Left lung (tissue), 10 donors: ENCODE data around the gene CYP3A7. TPM values are rescaled to one million over a fixed set of nuclear protein-coding genes. Genes with fewer than 3 reads are reported as not detected.
"Not testable (repeated sequence)": the region's sequence is repeated elsewhere in the genome, so short reads cannot be mapped to it uniquely, and the experiment has no call there.

Source experiments
- ATAC-seq: fragments of 200-7000 bp; cut with Tn5 transposase; one replicate; pipeline ENCODE4 v1.9.1; 2020; ENCODE audit warnings: moderate library complexity
- DNase-seq, 4 donors: peaks; one replicate each; pipeline ENCODE4 v3.0.0-alpha.2; 2013 to 2020
- H3K27ac ChIP-seq, 2 donors: fragments of 200-600 bp; sonication (generic) in 1 of 2; one replicate each; pipeline versions ENCODE4 v1.5.0 to v1.8.0; 2020 to 2021
- H3K27me3 ChIP-seq, 2 donors: fragments of 200-600 bp; sonication (generic) in 1 of 2; one replicate each; pipeline versions ENCODE4 v1.5.0 to v1.8.0; 2020 to 2021
- H3K36me3 ChIP-seq, 2 donors: fragments of 200-600 bp; sonication (generic) in 1 of 2; one replicate each; pipeline versions ENCODE4 v1.5.0 to v1.8.0; 2020 to 2021
- H3K4me1 ChIP-seq, 2 donors: fragments of 200-600 bp; one replicate each; pipeline ENCODE4 v1.8.0; 2021
- H3K4me3 ChIP-seq, 2 donors: fragments of 200-600 bp; sonication (generic) in 1 of 2; one replicate each; pipeline versions ENCODE4 v1.5.0 to v1.8.0; 2020 to 2021; ENCODE audit warnings: mild to moderate bottlenecking in 1 of 2
- H3K9me3 ChIP-seq, 2 donors: fragments of 200-600 bp; sonication (generic) in 1 of 2; one replicate each; pipeline versions ENCODE4 v1.5.0 to v1.8.0; 2020 to 2021
- CTCF ChIP-seq, 2 donors: fragments of 200-600 bp; sonication (generic) in 1 of 2; IDR thresholded peaks; one replicate each; pipeline versions ENCODE4 v1.5.0 to v1.8.0; 2021; ENCODE audit warnings: antibody characterized with exemption in 2 of 2
- intact Hi-C, 2 donors: fragments of 100-400 bp; cut with DNase I; formaldehyde crosslinking; loops; one replicate each; pipeline versions ENCODE4 v1.11.2 to v1.14.2; 2022
- polyA plus RNA-seq, 6 donors: library from polyadenylated mRNA; unstranded; fragments of 120-200 nt; gene quantifications; one replicate each; pipeline ENCODE4 v1.2.1, GENCODE V29; 2013; ENCODE audit not compliant: insufficient read length in 6 of 6
- total RNA-seq, 2 donors: library from RNA; stranded (reverse); fragmentation: NEBNext Ultra II Directional; extraction: Animal tissue kit (Norgen Biotek cat#: 25700); gene quantifications; one replicate each; pipeline ENCODE4 v1.2.1, GENCODE V29; 2021
- donor health status: DM: no; HTN: yes; CAD: no.
- donor health status: DM: no; HTN: no; CAD: no.

Gene CYP3A7
- total and polyA plus RNA-seq, 8 donors, result 0.37 to 2.9 (median 0.87) TPM

DNA sequence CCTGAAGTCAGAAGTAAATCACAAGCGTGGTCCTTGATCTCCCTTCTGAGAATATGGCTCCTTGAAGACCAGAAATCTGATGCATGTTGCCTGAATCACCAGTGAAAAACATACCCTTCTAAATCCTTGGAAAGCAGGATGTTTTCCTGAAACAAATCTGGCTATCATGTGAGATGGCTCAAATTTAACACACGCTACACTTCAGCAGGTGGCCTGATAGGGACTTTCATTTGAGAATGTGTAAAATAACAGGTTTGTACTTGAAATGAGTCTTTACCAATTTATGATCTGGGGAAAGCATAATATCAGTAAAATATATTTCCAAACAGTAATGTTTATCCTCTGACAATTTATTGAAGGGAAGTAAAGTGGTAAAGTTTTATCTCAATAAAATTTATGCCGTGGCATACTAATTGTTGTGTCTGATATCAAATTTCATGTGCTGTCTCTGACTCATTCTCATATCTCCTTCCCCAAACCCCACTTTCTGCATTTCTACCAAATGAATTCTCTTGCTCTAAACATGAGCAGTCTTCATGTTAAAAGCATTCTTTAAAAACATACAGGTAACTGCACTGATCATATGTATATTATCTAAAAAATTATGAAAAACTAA lies 31.6 kb upstream of the CYP3A7 start:
- intact Hi-C loops, result no loop called here
- no peak for DNase-seq
- ATAC-seq, result no peak
- no peak for TF ChIP-seq CTCF (IDR thresholded peaks at IDR 0.05)
- no peaks in the 10 kb centered on the region for H3K27me3 ChIP-seq
- H3K9me3 ChIP-seq, result no peaks in the 10 kb centered on the region
- no peaks in the 10 kb centered on the region for H3K4me1 ChIP-seq
- H3K4me3 ChIP-seq, result no peak overlapping the region
- no peaks in the 10 kb centered on the region for H3K36me3 ChIP-seq
- no peak overlapping the region for H3K27ac ChIP-seq

- no peak for ATAC-seq
Measured at GRCh38 chr7:99764478-99764877, 29.5 kb upstream of the CYP3A7 start.

DNA sequence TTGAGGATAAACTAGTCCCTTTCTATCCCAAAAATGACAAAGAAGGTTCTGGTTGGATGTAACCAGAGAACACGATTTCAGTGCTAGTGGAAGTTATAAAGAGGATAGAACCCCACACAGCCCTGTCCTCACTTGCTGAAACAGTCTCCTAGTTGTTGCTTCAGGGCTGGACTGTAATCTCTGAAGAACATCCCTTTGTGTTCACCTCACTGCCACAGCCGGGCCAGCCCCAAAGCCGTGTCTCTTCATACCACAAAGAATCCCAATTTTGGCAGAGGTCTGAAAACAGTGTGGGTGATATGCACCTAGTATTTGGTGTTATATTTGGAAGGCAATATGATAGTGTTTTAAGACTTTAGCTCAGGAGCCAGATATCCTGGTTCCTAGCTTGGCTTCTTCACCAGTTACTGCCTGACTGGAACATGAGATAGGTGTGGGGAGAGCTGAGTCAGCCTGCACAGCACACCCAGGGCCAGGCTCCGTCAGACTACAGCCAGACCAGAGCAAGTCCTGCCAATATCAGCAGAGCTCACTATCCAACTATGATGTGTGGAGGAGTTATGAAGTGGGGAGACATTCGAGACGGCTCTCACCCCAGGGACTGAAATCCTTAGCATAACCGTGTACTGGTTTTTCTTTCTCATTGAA lies 27.8 kb upstream of the CYP3A7 start:
- Histone ChIP-seq H3K9me3 (no peaks in the 10 kb centered on the region), H3K36me3 (no peaks in the 10 kb centered on the region), H3K4me3 (no peak overlapping the region), H3K4me1 (no peaks in the 10 kb centered on the region), H3K27ac (no peak overlapping the region), H3K27me3 (no peaks in the 10 kb centered on the region)
- ATAC-seq (peak; percentile 89), DNase-seq (peak; percentile 35 to 80 (median 48))
- no peak for TF ChIP-seq CTCF (IDR thresholded peaks at IDR 0.05)
- intact Hi-C loops, result no loop called here

More at GRCh38 chr7:99764478-99764877, 29.5 kb upstream of the CYP3A7 start:
- no peaks in the 10 kb centered on the region for H3K4me1 ChIP-seq
- intact Hi-C loops, result no loop called here
- no peak overlapping the region for H3K27ac ChIP-seq
- no peaks in the 10 kb centered on the region for H3K27me3 ChIP-seq
- no peak for TF ChIP-seq CTCF (IDR thresholded peaks at IDR 0.05)
- no peak overlapping the region for H3K4me3 ChIP-seq
- no peaks in the 10 kb centered on the region for H3K9me3 ChIP-seq
- no peak for DNase-seq
- H3K36me3 ChIP-seq, result no peaks in the 10 kb centered on the region

- TF ChIP-seq CTCF (IDR thresholded peaks at IDR 0.05), result no peak
- DNase-seq, result no peak
- H3K36me3 ChIP-seq, result no peaks in the 10 kb centered on the region
- no peak overlapping the region for H3K27ac ChIP-seq
- intact Hi-C loops, result no loop called here
- H3K27me3 ChIP-seq, result no peaks in the 10 kb centered on the region
- no peaks in the 10 kb centered on the region for H3K9me3 ChIP-seq
- H3K4me3 ChIP-seq, result no peak overlapping the region
- ATAC-seq, result no peak
- peaks cover 0 to 6% of the 10 kb centered on the region in 2 donors for H3K4me1 ChIP-seq
Measured at GRCh38 chr7:99755085-99755484, 20.1 kb upstream of the CYP3A7 start.

- H3K4me3 ChIP-seq, result no peak overlapping the region
- TF ChIP-seq CTCF (IDR thresholded peaks at IDR 0.05), result no peak
- H3K36me3 ChIP-seq, result no peaks in the 10 kb centered on the region
- H3K4me1 ChIP-seq, result peaks cover 0 to 6% of the 10 kb centered on the region in 2 donors
- no peaks in the 10 kb centered on the region for H3K9me3 ChIP-seq
- intact Hi-C loops, result no loop called here
- DNase-seq (peak in 2 of 4 donors; percentile 25 to 67), ATAC-seq (peak; percentile 59)
- peak overlapping the region; percentile 7 to 10 for H3K27ac ChIP-seq
- no peaks in the 10 kb centered on the region for H3K27me3 ChIP-seq
Measured at GRCh38 chr7:99752356-99752755, 17.4 kb upstream of the CYP3A7 start.

GRCh38 chr7:99751322-99752052 lies 16.5 kb upstream of the CYP3A7 start:
- DNase-seq, H3K9me3 ChIP-seq, H3K4me1 ChIP-seq, H3K36me3 ChIP-seq, H3K4me3 ChIP-seq, intact Hi-C loops, H3K27me3 ChIP-seq: not testable (repeated sequence)
- peak overlapping the region; percentile 7 to 10 for H3K27ac ChIP-seq
- ATAC-seq, result peak; percentile 84
